Measurements from ENCODE around the gene LURAP1L. TPM values are rescaled to one million over a fixed set of nuclear protein-coding genes. Genes with fewer than 3 reads are reported as not detected.

LURAP1L gene
- total RNA-seq, 1 donor from 2014 or later: 13.3 TPM

DNA sequence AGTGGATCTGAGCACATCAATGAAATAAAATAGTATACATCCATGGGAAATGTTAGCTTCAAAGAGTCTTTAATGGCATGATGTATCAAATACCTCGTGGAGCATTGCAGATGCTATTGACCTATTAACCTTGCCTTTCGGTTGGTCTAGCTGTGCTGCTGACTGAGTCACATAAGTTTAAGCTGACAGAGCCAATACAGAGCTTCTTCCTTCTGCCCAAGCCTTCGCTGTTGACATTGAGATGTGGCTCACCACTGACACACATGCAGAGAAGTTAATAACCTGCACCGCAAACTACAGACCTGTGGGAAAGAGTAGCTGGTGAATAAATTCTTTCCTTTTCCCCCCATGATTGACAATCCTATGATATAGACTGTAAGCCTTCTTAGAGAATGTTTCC lies 78.2 kb downstream of the LURAP1L start:
- no peak overlapping the region for H3K27ac ChIP-seq (ENCODE audit: low read depth, low read length)
- no peaks in the 10 kb centered on the region for H3K79me2 ChIP-seq (ENCODE audit: insufficient read depth, low read length)
- Mint-ChIP-seq H3K4me3 (ENCODE audit: unreplicated experiment) (no peak overlapping the region), H3K9me3 (ENCODE audit: unreplicated experiment) (no peaks in the 10 kb centered on the region), H3K4me1 (ENCODE audit: low read depth, unreplicated experiment) (peaks cover 13% of the 10 kb centered on the region), H3K27ac (ENCODE audit: unreplicated experiment) (no peak overlapping the region), H3K36me3 (ENCODE audit: low read depth, unreplicated experiment) (no peaks in the 10 kb centered on the region), H3K27me3 (ENCODE audit: low read depth, unreplicated experiment) (no peaks in the 10 kb centered on the region)
- no peak overlapping the region for H2AFZ ChIP-seq (ENCODE audit: low read depth, low read length)
- H4K20me1 ChIP-seq (ENCODE audit: insufficient read depth, low read length): no peaks in the 10 kb centered on the region
- no peaks in the 10 kb centered on the region for H3K27me3 ChIP-seq (ENCODE audit: insufficient read depth, low read length)
- FAIRE-seq: peak; percentile 43
- no peaks in the 10 kb centered on the region for H3K4me1 ChIP-seq (ENCODE audit: insufficient read depth, low read length)
- no peaks in the 10 kb centered on the region for H3K36me3 ChIP-seq (ENCODE audit: insufficient read depth, low read length)
- TF ChIP-seq, protein P1, sequence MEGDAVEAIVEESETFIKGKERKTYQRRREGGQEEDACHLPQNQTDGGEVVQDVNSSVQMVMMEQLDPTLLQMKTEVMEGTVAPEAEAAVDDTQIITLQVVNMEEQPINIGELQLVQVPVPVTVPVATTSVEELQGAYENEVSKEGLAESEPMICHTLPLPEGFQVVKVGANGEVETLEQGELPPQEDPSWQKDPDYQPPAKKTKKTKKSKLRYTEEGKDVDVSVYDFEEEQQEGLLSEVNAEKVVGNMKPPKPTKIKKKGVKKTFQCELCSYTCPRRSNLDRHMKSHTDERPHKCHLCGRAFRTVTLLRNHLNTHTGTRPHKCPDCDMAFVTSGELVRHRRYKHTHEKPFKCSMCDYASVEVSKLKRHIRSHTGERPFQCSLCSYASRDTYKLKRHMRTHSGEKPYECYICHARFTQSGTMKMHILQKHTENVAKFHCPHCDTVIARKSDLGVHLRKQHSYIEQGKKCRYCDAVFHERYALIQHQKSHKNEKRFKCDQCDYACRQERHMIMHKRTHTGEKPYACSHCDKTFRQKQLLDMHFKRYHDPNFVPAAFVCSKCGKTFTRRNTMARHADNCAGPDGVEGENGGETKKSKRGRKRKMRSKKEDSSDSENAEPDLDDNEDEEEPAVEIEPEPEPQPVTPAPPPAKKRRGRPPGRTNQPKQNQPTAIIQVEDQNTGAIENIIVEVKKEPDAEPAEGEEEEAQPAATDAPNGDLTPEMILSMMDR (IDR thresholded peaks at IDR 0.05; ENCODE audit: insufficient read depth, low read depth, low read length): no peak
- TF ChIP-seq EZH2 (IDR thresholded peaks at IDR 0.05; ENCODE audit: insufficient read depth, low read length): no peak
- H3K9ac ChIP-seq (ENCODE audit: low read length): no peak overlapping the region
- H3K9me3 ChIP-seq (ENCODE audit: insufficient read depth, low read depth, low read length): no peaks in the 10 kb centered on the region
- no peak overlapping the region for H3K4me3 ChIP-seq (ENCODE audit: insufficient read depth, low read depth, low read length)
- no peak overlapping the region for H3K4me2 ChIP-seq (ENCODE audit: low read length)
- DNase-seq (ENCODE audit: low read depth): no peak

DNA sequence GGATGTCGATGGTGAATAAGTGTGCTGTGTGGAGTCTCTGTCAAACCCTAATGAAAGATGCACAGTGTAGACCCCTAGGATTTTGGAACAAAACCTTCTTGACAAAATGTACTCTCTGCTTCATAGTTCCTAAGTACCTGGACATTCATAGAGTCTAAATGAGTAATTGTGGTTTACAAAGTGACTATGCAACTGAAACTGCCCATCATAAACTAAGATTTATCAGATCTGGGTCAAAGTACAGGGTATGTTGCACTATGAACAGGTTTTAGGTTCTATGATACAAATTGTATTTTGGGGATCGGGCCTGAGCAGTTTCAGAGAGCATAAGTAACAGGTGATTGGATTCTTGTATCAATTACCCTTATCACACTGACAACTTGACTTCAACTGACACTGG lies 79.4 kb downstream of the LURAP1L start:
- Mint-ChIP-seq H3K4me3 (ENCODE audit: unreplicated experiment) (no peak overlapping the region), H3K36me3 (ENCODE audit: low read depth, unreplicated experiment) (no peaks in the 10 kb centered on the region), H3K27ac (ENCODE audit: unreplicated experiment) (no peak overlapping the region), H3K27me3 (ENCODE audit: low read depth, unreplicated experiment) (no peaks in the 10 kb centered on the region), H3K4me1 (ENCODE audit: low read depth, unreplicated experiment) (peaks cover 13% of the 10 kb centered on the region), H3K9me3 (ENCODE audit: unreplicated experiment) (no peaks in the 10 kb centered on the region)
- no peaks in the 10 kb centered on the region for H3K36me3 ChIP-seq (ENCODE audit: insufficient read depth, low read length)
- H4K20me1 ChIP-seq (ENCODE audit: insufficient read depth, low read length): no peaks in the 10 kb centered on the region
- FAIRE-seq: no peak
- H2AFZ ChIP-seq (ENCODE audit: low read depth, low read length): no peak overlapping the region
- no peaks in the 10 kb centered on the region for H3K9me3 ChIP-seq (ENCODE audit: insufficient read depth, low read depth, low read length)
- H3K27ac ChIP-seq (ENCODE audit: low read depth, low read length): no peak overlapping the region
- no peaks in the 10 kb centered on the region for H3K4me1 ChIP-seq (ENCODE audit: insufficient read depth, low read length)
- no peak overlapping the region for H3K9ac ChIP-seq (ENCODE audit: low read length)
- no peak overlapping the region for H3K4me2 ChIP-seq (ENCODE audit: low read length)
- H3K27me3 ChIP-seq (ENCODE audit: insufficient read depth, low read length): no peaks in the 10 kb centered on the region
- no peak overlapping the region for H3K4me3 ChIP-seq (ENCODE audit: insufficient read depth, low read depth, low read length)
- TF ChIP-seq, protein P1 (IDR thresholded peaks at IDR 0.05; ENCODE audit: insufficient read depth, low read depth, low read length): no peak
- TF ChIP-seq EZH2 (IDR thresholded peaks at IDR 0.05; ENCODE audit: insufficient read depth, low read length): no peak
- no peak for DNase-seq (ENCODE audit: low read depth)
- H3K79me2 ChIP-seq (ENCODE audit: insufficient read depth, low read length): no peaks in the 10 kb centered on the region

DNA sequence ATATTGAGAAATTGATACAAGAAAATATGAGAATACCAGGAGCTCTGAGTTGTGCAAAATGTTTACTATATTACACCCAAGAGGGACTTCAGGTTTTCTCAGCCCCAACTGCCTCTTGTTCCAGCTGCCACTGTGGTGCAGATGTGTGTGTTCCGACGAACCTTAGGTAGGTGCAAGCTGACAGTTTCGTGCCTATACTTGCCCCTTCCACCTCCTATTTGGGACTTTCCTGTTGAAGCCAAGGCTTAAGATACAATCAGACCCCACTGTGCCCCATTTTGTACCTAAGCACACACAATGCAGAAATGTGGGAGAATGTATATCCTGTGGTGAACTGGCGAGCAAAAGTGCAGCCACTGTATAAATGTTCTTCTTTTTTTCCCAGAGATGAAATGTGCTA lies 80.2 kb downstream of the LURAP1L start:
- Histone ChIP-seq H3K4me2 (ENCODE audit: low read length) (no peak overlapping the region), H3K9ac (ENCODE audit: low read length) (no peak overlapping the region), H3K9me3 (ENCODE audit: insufficient read depth, low read depth, low read length) (no peaks in the 10 kb centered on the region), H3K27me3 (ENCODE audit: insufficient read depth, low read length) (no peaks in the 10 kb centered on the region), H3K79me2 (ENCODE audit: insufficient read depth, low read length) (no peaks in the 10 kb centered on the region), H3K27ac (ENCODE audit: low read depth, low read length) (no peak overlapping the region), H3K36me3 (ENCODE audit: insufficient read depth, low read length) (no peaks in the 10 kb centered on the region), H3K4me3 (ENCODE audit: insufficient read depth, low read depth, low read length) (no peak overlapping the region), H3K4me1 (ENCODE audit: insufficient read depth, low read length) (no peaks in the 10 kb centered on the region), H2AFZ (ENCODE audit: low read depth, low read length) (no peak overlapping the region), H4K20me1 (ENCODE audit: insufficient read depth, low read length) (no peaks in the 10 kb centered on the region)
- TF ChIP-seq, protein P1 (IDR thresholded peaks at IDR 0.05; ENCODE audit: insufficient read depth, low read depth, low read length): no peak
- TF ChIP-seq EZH2 (IDR thresholded peaks at IDR 0.05; ENCODE audit: insufficient read depth, low read length): no peak
- no peaks in the 10 kb centered on the region for H3K36me3 Mint-ChIP-seq (ENCODE audit: low read depth, unreplicated experiment)
- H3K27me3 Mint-ChIP-seq (ENCODE audit: low read depth, unreplicated experiment): no peaks in the 10 kb centered on the region
- H3K9me3 Mint-ChIP-seq (ENCODE audit: unreplicated experiment): no peaks in the 10 kb centered on the region
- FAIRE-seq: no peak
- DNase-seq (ENCODE audit: low read depth): no peak
- H3K4me1 Mint-ChIP-seq (ENCODE audit: low read depth, unreplicated experiment): peaks cover 17% of the 10 kb centered on the region
- H3K4me3 Mint-ChIP-seq (ENCODE audit: unreplicated experiment): no peak overlapping the region
- peak overlapping the region; percentile 36 for H3K27ac Mint-ChIP-seq (ENCODE audit: unreplicated experiment)
